ENCODE results near the gene ELOVL6.

Gene ELOVL6

GRCh38 chr4:110032603-110033002 lies 165.8 kb downstream of the ELOVL6 start:
- Histone ChIP-seq H3K9me3 (ENCODE audit: control insufficient read depth, insufficient read depth, low read depth, low read length) (no peaks in the 10 kb centered on the region), H3K9ac (ENCODE audit: low read length) (no peak overlapping the region), H3K4me1 (ENCODE audit: control insufficient read depth, insufficient read depth, low read length) (no peaks in the 10 kb centered on the region), H3K36me3 (ENCODE audit: control insufficient read depth, insufficient read depth, low read length) (no peaks in the 10 kb centered on the region), H3K27me3 (ENCODE audit: control insufficient read depth, insufficient read depth, low read length) (no peaks in the 10 kb centered on the region), H3K27ac (ENCODE audit: low read depth, low read length) (no peak overlapping the region), H3K4me3 (ENCODE audit: low read depth, low read length) (no peak overlapping the region)

- no peaks in the 10 kb centered on the region for H3K9me3 ChIP-seq (ENCODE audit: control insufficient read depth, insufficient read depth, low read depth, low read length)
These were observed 172.7 kb downstream of the ELOVL6 start for GRCh38 chr4:110025718-110026117.

GRCh38 chr4:110025056-110025455 lies 173.4 kb downstream of the ELOVL6 start:
- no peak overlapping the region for H3K27ac ChIP-seq (ENCODE audit: low read depth, low read length)
- H3K36me3 ChIP-seq (ENCODE audit: control insufficient read depth, insufficient read depth, low read length) = no peaks in the 10 kb centered on the region
- H3K4me3 ChIP-seq (ENCODE audit: low read depth, low read length) = no peak overlapping the region
- H3K9ac ChIP-seq (ENCODE audit: low read length) = no peak overlapping the region
- H3K4me1 ChIP-seq (ENCODE audit: control insufficient read depth, insufficient read depth, low read length) = peaks cover 13% of the 10 kb centered on the region; the same call in 1 of the 2 replicates
- no peaks in the 10 kb centered on the region for H3K27me3 ChIP-seq (ENCODE audit: control insufficient read depth, insufficient read depth, low read length)
- H3K9me3 ChIP-seq (ENCODE audit: control insufficient read depth, insufficient read depth, low read depth, low read length) = no peaks in the 10 kb centered on the region

More at GRCh38 chr4:110025718-110026117, 172.7 kb downstream of the ELOVL6 start:
- no peak overlapping the region for H3K9ac ChIP-seq (ENCODE audit: low read length)
- H3K4me3 ChIP-seq (ENCODE audit: low read depth, low read length) = no peak overlapping the region
- H3K27me3 ChIP-seq (ENCODE audit: control insufficient read depth, insufficient read depth, low read length) = no peaks in the 10 kb centered on the region
- H3K36me3 ChIP-seq (ENCODE audit: control insufficient read depth, insufficient read depth, low read length) = no peaks in the 10 kb centered on the region
- H3K4me1 ChIP-seq (ENCODE audit: control insufficient read depth, insufficient read depth, low read length) = 0 out of 2 replicates have a peak, but pooled peaks cover 7% of the 10 kb centered on the region
- H3K27ac ChIP-seq (ENCODE audit: low read depth, low read length) = no peak overlapping the region

DNA sequence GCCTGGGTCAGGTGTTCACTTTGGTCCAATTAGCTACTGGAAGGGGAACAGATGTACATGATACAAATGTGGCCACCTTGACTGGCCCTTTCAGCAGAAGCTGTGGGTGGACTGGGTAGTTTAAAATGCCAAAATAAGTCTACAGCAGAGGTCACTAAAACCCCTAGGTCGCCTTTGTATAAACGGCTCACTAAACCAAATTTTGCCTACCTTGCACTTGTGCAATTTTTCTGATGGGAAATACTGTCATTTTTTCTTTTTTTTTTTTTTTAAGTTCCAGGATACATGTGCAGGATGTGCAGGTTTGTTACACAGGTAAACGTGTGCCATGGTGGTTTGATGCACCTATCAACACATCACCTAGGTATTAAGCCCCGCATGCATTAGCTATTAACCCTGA lies 176.0 kb downstream of the ELOVL6 start:
- Histone ChIP-seq H3K4me3 (ENCODE audit: low read depth, low read length) (no peak overlapping the region), H3K4me1 (ENCODE audit: control insufficient read depth, insufficient read depth, low read length) (peaks cover 17% of the 10 kb centered on the region; the same call in 1 of the 2 replicates), H3K27me3 (ENCODE audit: control insufficient read depth, insufficient read depth, low read length) (no peaks in the 10 kb centered on the region), H3K9ac (ENCODE audit: low read length) (no peak overlapping the region), H3K27ac (ENCODE audit: low read depth, low read length) (no peak overlapping the region), H3K36me3 (ENCODE audit: control insufficient read depth, insufficient read depth, low read length) (no peaks in the 10 kb centered on the region), H3K9me3 (ENCODE audit: control insufficient read depth, insufficient read depth, low read depth, low read length) (no peaks in the 10 kb centered on the region)

GRCh38 chr4:110020646-110021443 lies 177.6 kb downstream of the ELOVL6 start:
- Histone ChIP-seq H3K27ac (ENCODE audit: low read depth, low read length) (no peak overlapping the region), H3K36me3 (ENCODE audit: control insufficient read depth, insufficient read depth, low read length) (no peaks in the 10 kb centered on the region), H3K27me3 (ENCODE audit: control insufficient read depth, insufficient read depth, low read length) (no peaks in the 10 kb centered on the region), H3K4me1 (ENCODE audit: control insufficient read depth, insufficient read depth, low read length) (peaks cover 17% of the 10 kb centered on the region; the same call in 1 of the 2 replicates), H3K9me3 (ENCODE audit: control insufficient read depth, insufficient read depth, low read depth, low read length) (no peaks in the 10 kb centered on the region), H3K4me3 (ENCODE audit: low read depth, low read length) (no peak overlapping the region), H3K9ac (ENCODE audit: low read length) (no peak overlapping the region)

- peaks cover 17% of the 10 kb centered on the region; the same call in 1 of the 2 replicates for H3K4me1 ChIP-seq (ENCODE audit: control insufficient read depth, insufficient read depth, low read length)
- H3K27me3 ChIP-seq (ENCODE audit: control insufficient read depth, insufficient read depth, low read length) = no peaks in the 10 kb centered on the region
- no peak overlapping the region for H3K9ac ChIP-seq (ENCODE audit: low read length)
- H3K9me3 ChIP-seq (ENCODE audit: control insufficient read depth, insufficient read depth, low read depth, low read length) = no peaks in the 10 kb centered on the region
- no peak overlapping the region for H3K27ac ChIP-seq (ENCODE audit: low read depth, low read length)
- no peaks in the 10 kb centered on the region for H3K36me3 ChIP-seq (ENCODE audit: control insufficient read depth, insufficient read depth, low read length)
- no peak overlapping the region for H3K4me3 ChIP-seq (ENCODE audit: low read depth, low read length)
These were observed 178.3 kb downstream of the ELOVL6 start for GRCh38 chr4:110020139-110020538.

GRCh38 chr4:110019153-110019552 lies 179.3 kb downstream of the ELOVL6 start:
- H3K9me3 ChIP-seq (ENCODE audit: control insufficient read depth, insufficient read depth, low read depth, low read length) = no peaks in the 10 kb centered on the region
- H3K4me1 ChIP-seq (ENCODE audit: control insufficient read depth, insufficient read depth, low read length) = peaks cover 17% of the 10 kb centered on the region; the same call in 1 of the 2 replicates
- H3K27ac ChIP-seq (ENCODE audit: low read depth, low read length) = no peak overlapping the region
- H3K9ac ChIP-seq (ENCODE audit: low read length) = no peak overlapping the region
- H3K4me3 ChIP-seq (ENCODE audit: low read depth, low read length) = no peak overlapping the region
- H3K36me3 ChIP-seq (ENCODE audit: control insufficient read depth, insufficient read depth, low read length) = no peaks in the 10 kb centered on the region
- H3K27me3 ChIP-seq (ENCODE audit: control insufficient read depth, insufficient read depth, low read length) = no peaks in the 10 kb centered on the region

DNA sequence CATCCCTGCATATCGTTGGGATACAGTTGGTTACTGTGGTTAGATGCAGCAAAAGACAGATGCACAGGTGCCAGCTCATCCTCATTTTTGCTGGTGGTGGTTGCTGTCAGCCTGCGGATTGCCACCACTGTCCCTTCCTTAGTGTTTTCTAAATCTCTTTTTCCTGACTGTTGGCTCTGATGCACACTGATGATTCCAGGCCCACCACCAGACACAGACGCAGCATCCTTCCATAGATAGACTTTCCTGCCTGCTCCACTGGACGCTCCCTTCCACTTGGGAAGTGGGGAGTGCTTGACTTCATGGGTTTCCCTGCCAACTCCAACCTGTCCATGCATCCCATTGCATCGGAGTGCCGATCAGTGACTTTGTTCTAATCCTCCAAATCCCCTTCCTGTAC lies 184.2 kb downstream of the ELOVL6 start:
- Histone ChIP-seq H3K4me3 (ENCODE audit: low read depth, low read length) (no peak overlapping the region), H3K9me3 (ENCODE audit: control insufficient read depth, insufficient read depth, low read depth, low read length) (no peaks in the 10 kb centered on the region), H3K27me3 (ENCODE audit: control insufficient read depth, insufficient read depth, low read length) (no peaks in the 10 kb centered on the region), H3K27ac (ENCODE audit: low read depth, low read length) (no peak overlapping the region), H3K9ac (ENCODE audit: low read length) (no peak overlapping the region), H3K36me3 (ENCODE audit: control insufficient read depth, insufficient read depth, low read length) (no peaks in the 10 kb centered on the region), H3K4me1 (ENCODE audit: control insufficient read depth, insufficient read depth, low read length) (peaks cover 5% of the 10 kb centered on the region; the same call in 1 of the 2 replicates)

DNA sequence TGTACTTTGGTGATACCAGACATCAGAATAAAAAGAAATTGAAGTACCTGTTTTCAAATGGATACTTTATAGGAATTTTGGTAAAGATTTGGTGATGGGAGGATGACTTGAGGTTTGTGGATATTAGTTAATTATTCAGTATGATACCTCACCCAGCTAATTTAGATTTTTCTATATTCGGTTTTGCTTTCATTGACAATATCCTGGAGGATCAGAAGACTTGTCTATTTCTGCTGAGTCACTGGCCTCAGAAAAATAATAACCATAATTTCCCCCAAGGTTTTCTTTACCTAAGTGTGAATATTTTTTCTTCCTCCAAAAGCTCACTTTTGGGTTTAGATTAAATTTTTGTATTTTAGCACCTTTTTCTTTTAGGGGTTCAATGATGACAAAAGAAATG lies 185.5 kb downstream of the ELOVL6 start:
- Histone ChIP-seq H3K4me3 (ENCODE audit: low read depth, low read length) (no peak overlapping the region), H3K4me1 (ENCODE audit: control insufficient read depth, insufficient read depth, low read length) (peaks cover 5% of the 10 kb centered on the region; the same call in 1 of the 2 replicates), H3K27me3 (ENCODE audit: control insufficient read depth, insufficient read depth, low read length) (no peaks in the 10 kb centered on the region), H3K36me3 (ENCODE audit: control insufficient read depth, insufficient read depth, low read length) (no peaks in the 10 kb centered on the region), H3K9ac (ENCODE audit: low read length) (no peak overlapping the region), H3K27ac (ENCODE audit: low read depth, low read length) (no peak overlapping the region), H3K9me3 (ENCODE audit: control insufficient read depth, insufficient read depth, low read depth, low read length) (no peaks in the 10 kb centered on the region)

GRCh38 chr4:110010797-110011196 lies 187.6 kb downstream of the ELOVL6 start:
- no peak overlapping the region for H3K27ac ChIP-seq (ENCODE audit: low read depth, low read length)
- H3K27me3 ChIP-seq (ENCODE audit: control insufficient read depth, insufficient read depth, low read length) = no peaks in the 10 kb centered on the region
- H3K4me3 ChIP-seq (ENCODE audit: low read depth, low read length) = no peak overlapping the region
- no peaks in the 10 kb centered on the region for H3K36me3 ChIP-seq (ENCODE audit: control insufficient read depth, insufficient read depth, low read length)
- H3K4me1 ChIP-seq (ENCODE audit: control insufficient read depth, insufficient read depth, low read length) = peaks cover 5% of the 10 kb centered on the region; the same call in 1 of the 2 replicates
- H3K9me3 ChIP-seq (ENCODE audit: control insufficient read depth, insufficient read depth, low read depth, low read length) = no peaks in the 10 kb centered on the region
- H3K9ac ChIP-seq (ENCODE audit: low read length) = no peak overlapping the region

DNA sequence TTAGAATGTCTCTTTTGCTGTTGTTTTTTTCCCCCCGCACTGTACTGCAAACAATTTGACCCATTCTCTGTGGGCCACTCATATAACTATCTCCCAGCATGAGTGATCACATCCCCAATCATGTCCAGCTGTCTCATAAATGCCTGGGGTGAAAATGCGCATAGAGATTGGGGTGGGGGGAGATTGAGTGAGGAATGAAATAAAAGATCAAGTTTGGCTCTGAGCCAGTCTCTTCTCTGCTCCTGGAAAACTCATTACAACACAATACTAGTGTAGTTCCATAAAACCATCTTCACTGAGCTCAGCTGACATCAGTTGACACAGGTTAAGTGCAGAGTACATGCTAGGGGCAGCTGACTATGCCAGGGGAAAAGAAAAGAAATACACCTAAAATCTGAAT lies 188.9 kb downstream of the ELOVL6 start:
- Histone ChIP-seq H3K27ac (ENCODE audit: low read depth, low read length) (no peak overlapping the region), H3K9me3 (ENCODE audit: control insufficient read depth, insufficient read depth, low read depth, low read length) (no peaks in the 10 kb centered on the region)

More for the DNA sequence above, 188.9 kb downstream of the ELOVL6 start:
- Histone ChIP-seq H3K27me3 (ENCODE audit: control insufficient read depth, insufficient read depth, low read length) (no peaks in the 10 kb centered on the region), H3K9ac (ENCODE audit: low read length) (no peak overlapping the region), H3K4me1 (ENCODE audit: control insufficient read depth, insufficient read depth, low read length) (peaks cover 5% of the 10 kb centered on the region; the same call in 1 of the 2 replicates), H3K4me3 (ENCODE audit: low read depth, low read length) (no peak overlapping the region), H3K36me3 (ENCODE audit: control insufficient read depth, insufficient read depth, low read length) (no peaks in the 10 kb centered on the region)

All from HUES6 (cell line).